HG02970 (cell line): ENCODE results near the gene CHCHD4.
"Not testable (repeated sequence)": the region's sequence is repeated elsewhere in the genome, so short reads cannot be mapped to it uniquely, and the experiment has no call there.

ENCODE experiments used
- ATAC-seq: cut with Tn5 transposase; IDR thresholded peaks from one replicate; pipeline ENCODE4 v1.9.1; 2021; ENCODE audit warnings: mild to moderate bottlenecking, moderate library complexity, moderate number of reproducible peaks; ENCODE audit not compliant: unreplicated experiment, low FRiP score

CHCHD4 gene

DNA sequence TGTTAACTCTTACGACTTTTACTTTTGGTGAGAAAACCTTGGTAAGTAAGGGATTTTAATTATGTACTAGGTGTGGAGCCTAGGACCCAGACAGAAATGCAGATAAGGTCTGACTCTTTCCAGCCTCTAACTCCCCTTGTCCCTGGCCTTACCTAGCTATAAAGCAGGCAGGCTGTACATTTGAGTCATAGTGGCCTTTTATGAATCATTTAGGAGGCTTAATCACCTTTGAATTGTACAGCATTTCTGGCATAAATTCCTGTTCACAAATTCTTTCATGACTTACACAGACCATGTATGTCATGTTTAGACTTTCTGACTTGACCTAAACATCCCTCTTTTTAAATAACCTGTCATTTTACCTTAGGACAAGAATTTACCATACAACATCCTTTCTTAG is 47.4 kb downstream of the CHCHD4 start:
- no peak for ATAC-seq

DNA sequence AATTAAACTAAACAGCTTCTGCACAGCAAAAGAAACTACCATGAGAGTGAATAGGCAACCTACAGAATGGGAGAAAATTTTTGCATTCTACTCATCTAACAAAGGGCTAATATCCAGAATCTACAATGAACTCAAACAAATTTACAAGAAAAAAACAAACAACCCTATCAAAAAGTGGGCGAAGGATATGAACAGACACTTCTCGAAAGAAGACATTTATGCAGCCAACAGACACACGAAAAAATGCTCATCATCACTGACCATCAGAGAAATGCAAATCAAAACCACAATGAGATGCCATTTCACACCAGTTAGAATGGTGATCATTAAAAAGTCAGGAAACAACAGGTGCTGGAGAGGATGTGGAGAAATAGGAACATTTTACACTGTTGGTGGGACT is 49.4 kb downstream of the CHCHD4 start:
- not testable (repeated sequence) for ATAC-seq

DNA sequence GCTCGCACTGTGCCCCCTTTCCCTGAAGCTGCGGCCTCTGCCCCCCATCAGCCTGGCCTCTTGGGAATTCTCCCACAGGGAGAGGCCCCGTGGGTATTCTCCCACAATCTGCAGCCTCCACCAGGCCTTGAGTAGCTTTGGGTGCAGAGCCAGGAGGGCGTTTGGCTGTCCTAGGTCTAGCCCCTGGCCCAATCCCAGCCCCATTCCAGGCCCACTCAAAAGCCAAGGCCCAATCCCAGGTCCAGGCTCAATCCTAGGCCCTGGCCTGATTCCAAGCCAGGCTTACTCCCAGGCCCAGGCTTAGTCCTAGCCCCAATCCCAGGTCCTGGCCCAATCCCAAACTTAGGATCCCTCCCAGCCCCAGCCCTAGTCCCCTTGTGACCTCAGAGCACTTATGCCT is 59.8 kb downstream of the CHCHD4 start:
- ATAC-seq = no peak

DNA sequence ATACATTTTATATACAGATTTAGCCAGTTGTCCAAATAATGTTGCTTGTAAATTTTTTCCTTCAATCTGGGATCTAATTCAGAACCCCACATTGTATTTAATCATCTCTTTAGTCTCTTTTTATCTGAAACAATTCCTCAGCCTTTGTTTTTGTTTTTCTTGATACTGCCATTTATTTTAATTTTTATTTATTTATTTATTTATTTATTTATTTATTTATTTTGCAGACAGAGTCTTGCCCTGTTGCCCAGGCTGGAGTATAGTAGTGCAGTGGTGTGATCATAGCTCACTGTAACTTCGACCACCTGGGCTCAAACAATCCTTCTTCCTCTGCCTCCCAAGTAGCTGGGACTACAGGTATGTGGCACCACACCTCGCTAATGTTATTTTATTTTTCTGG is 61.5 kb downstream of the CHCHD4 start:
- ATAC-seq = no peak
